ENCODE data around the gene GPR83.
"Not testable (repeated sequence)": the region's sequence is repeated elsewhere in the genome, so short reads cannot be mapped to it uniquely, and the experiment has no call there.

Gene GPR83

DNA sequence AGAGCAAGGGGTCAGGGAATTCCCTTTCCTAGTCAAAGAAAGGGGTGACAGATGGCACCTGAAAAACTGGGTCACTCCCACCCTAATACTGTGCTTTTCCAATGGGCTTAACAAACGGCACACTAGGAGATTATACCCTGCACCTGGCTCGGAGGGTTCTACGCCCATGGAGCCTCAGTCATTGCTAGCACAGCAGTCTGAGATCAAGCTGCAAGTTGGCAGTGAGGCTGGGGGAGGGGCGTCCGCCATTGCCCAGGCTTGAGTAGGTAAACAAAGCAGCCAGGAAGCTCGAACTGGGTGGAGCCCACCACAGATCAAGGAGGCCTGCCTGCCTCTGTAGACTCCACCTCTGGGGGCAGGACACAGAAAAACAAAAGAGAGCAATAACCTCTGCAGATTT, 30.6 kb downstream of the GPR83 start:
- not testable (repeated sequence) for DNase-seq (ENCODE audit: low read depth)

DNA sequence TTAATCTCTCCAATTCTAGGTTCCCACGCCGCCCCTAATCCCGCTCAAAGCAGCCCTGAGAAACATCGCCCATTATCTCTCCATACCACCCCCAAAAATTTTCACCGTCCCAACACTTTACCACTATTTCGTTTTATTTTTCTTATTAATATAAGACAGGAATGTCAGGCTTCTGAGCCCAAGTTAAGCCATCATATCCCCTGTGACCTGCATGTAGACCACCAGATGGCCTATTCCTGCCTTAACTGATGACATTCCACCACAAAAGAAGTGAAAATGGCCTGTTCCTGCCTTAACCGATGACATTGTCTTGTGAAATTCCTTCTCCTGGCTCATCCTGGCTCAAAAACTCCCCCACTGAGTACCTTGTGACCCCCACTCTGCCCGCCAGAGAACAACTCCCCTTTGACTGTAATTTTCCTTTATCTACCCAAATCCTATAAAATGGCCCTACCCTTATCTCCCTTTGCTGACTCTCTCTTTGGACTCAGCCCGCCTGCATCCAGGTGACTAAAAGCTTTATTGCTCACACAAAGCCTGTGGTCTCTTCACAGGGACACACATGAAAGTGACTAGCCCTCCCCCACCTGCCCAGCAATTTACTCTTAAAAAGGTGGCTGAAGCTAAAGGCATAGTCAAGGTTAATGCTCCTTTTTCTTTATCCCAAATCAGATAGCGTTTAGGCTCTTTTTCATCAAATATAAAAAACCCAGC, 50.2 kb downstream of the GPR83 start:
- DNase-seq (ENCODE audit: low read depth) = not testable (repeated sequence)

DNA sequence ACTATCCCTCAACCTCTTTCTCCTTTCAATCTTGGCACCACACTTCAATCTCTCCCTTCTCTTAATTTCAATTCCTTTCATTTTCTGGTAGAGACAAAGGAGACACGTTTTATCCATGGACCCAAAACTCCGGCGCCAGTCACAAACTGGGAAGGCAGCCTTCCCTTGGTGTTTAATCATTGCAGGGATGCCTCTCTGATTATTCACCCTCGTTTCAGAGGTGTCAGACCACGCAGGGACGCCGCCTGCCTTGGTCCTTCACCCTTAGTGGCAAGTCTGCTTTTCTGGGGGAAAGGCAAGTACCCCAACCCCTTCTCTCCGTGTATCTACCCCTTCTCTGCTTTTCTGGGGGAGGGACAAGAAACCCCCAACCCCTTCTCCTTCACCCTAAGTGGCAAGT, 54.9 kb downstream of the GPR83 start:
- not testable (repeated sequence) for DNase-seq (ENCODE audit: low read depth)

DNA sequence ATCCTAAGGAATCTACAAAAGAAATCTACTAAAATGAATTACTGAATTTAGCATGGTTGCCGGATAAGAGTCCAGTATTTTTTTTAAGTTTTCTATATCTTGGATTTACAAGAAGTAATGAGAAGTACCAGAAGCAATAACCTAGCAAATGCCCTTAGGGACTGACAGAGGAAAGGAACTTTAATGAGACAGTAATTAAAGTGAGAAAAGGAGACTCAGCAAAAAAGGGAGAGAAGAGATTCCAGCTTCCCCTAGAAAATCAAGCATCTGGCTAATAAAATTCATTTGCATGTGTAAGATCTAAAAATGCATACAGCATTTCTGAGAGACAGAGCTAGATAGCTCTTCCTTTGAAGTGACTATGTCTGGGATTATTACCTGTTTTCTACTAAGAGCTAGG, 57.7 kb downstream of the GPR83 start:
- no peak for DNase-seq (ENCODE audit: low read depth)

DNA sequence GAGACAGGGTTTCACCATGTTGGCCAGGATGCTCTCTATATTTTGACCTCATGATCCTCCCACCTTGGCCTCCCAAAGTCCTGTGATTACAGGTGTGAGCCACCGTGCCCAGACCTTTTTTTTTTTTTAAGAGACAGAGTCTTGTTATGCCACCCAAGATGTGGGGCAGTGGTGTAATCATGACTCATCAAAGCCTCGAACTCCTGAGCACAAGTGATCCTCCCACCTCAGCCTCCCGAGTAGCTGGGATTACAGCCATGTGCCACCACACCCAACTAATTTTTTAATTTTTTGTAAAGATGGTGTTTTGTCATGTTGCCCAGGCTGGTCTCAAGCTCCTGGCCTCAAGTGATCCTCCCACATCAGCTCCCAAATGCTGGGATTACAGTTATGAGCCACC, 59.0 kb downstream of the GPR83 start:
- no peak for DNase-seq (ENCODE audit: low read depth)

DNA sequence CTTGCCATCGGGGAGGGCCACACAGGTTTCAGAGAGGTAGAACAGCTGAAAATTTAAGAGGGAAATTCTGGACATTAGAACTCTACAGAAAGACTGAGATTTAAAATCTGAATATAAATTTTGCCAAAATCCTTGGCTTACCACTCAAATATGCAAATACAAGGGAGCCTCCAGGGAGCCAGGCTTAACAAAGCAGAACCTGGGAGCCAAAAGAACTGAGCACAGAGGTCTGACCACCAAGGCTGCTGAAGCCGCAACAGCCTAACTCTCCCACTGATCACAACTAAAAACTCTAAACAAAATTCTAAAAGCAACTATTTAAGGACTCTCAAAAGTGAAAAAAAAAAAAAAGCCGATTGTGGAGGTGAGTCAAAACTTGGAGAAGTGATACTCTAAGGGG, 62.6 kb downstream of the GPR83 start:
- DNase-seq (ENCODE audit: low read depth) = no peak

DNA sequence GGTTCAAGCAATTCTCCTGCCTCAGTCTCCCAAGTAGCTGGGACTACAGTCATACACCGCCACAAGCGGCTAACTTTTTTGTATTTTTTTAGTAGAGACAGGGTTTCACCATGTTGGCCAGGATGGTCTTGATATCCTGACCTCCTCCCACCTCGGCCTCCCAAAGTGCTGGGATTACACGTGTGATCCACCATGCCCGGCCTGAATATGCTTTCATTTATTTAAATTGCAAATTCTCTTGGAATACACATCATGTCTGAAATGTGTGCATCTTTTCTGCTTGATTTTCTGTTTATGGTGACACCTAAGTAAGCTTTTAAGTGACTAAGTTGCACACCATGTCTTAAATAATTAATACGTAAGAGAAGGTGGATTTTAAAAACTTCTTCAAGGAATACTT, 65.2 kb downstream of the GPR83 start:
- no peak for DNase-seq (ENCODE audit: low read depth)

DNA sequence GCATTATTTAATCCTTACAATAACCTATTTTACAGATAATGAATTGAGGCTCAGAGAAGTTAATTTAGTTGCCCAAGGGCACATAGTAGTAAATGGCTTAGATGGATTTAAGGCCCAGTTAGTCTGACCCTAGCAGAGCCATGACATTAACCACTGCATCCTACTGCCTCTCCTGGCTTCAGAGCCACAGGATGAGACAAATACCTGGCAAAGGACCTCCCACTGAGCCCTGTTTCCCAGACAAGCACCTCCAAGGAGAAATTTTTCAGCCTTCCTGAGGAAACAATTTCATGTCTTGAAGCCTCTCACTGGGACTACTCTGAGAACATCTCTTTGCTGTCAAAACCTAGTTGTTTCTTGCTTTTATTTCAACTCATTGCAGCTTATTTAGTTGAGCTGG, 68.4 kb downstream of the GPR83 start:
- no peak for DNase-seq (ENCODE audit: low read depth)

DNA sequence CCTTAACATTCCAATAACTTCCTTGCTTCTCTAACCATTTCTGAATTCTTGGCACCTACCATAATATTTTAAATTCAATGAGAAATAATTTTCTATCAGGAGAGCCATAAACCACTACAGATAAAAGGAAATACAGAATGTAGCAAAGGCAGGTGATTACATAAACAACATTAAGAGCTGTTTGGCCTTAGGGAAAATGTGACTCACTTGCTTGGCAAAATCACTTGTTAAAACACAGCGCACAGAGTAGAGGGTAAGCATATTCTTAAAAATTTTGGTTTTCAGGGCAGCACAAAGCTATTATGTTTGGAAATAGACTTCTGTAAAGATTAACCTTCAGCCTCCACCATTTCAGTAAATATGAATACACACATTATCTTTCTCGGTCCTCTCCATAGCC, 70.4 kb downstream of the GPR83 start:
- no peak for DNase-seq (ENCODE audit: low read depth)

DNA sequence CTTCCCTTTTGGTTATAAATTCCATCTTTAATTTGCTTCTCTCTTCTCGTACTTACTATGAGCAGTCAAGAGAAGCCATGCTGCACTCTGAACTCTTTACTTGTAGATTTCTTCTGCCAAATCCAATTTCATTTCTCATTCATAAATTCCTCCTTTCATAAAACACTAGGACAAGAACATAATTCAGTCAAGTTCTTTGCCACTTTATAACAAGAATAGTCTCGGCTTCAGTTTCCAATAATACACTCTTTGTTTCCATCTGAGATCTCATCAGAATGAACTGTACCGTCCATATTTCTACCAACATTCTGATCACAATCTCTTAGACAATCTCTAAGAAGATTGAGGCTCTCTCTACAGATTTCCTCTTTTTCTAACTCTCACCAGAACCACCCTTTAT, 71.7 kb downstream of the GPR83 start:
- DNase-seq (ENCODE audit: low read depth) = no peak

DNA sequence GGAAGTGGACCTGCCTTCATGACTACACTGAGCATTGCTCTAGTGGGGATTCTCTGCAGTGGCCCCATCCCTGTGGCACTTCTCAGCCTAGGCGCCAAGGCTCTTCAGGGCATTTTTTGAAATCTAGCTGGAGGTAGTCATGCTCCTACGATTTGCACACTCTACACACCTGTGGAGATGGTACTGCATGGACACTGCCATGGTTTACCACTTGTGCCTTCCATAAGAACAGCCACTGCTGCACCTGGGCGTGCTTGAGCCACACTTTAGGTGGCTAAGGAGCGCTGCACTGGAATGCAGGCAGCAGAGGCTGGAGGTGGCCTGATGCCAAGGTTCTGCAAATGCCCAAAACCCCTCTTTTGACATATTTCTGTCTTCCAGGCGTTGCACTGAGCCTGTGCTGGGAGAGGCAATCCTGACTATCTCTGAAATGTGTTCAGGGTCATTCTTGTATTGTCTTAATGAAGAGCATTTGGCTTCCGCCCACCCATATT, 72.6 kb downstream of the GPR83 start:
- no peak for DNase-seq (ENCODE audit: low read depth)
